Measurements from ENCODE around the gene BMP8A. TPM values are rescaled to one million over a fixed set of nuclear protein-coding genes. Genes with fewer than 3 reads are reported as not detected.
"Not testable (repeated sequence)": the region's sequence is repeated elsewhere in the genome, so short reads cannot be mapped to it uniquely, and the experiment has no call there.

The BMP8A gene
- total RNA-seq, 2 experiments from 2014 or later = not detected

GRCh38 chr1:39526466-39527189, 35.2 kb downstream of the BMP8A start:
- CTCF ChIA-PET = no interaction called here
- no peak for DNase-seq
- Mint-ChIP-seq H3K27ac (no peak overlapping the region), H3K9me3 (no peaks in the 10 kb centered on the region), H3K36me3 (peaks cover 14% of the 10 kb centered on the region), H3K4me3 (no peak overlapping the region), H3K4me1 (ENCODE audit: low read depth) (peaks cover 5% of the 10 kb centered on the region), H3K27me3 (no peaks in the 10 kb centered on the region)
- POLR2A ChIA-PET = no interaction called here
- intact Hi-C loops (cut with micrococcal nuclease) = no loop called here

GRCh38 chr1:39527190-39527579, 35.7 kb downstream of the BMP8A start:
- H3K27ac Mint-ChIP-seq; DNase-seq; H3K4me1 Mint-ChIP-seq (ENCODE audit: low read depth); intact Hi-C loops (cut with micrococcal nuclease); H3K9me3 Mint-ChIP-seq; POLR2A ChIA-PET; H3K27me3 Mint-ChIP-seq; CTCF ChIA-PET; H3K4me3 Mint-ChIP-seq: not testable (repeated sequence)
- H3K36me3 Mint-ChIP-seq = peaks cover 16% of the 10 kb centered on the region

- ChIA-PET POLR2A (interaction anchor here (0.5 kb wide), 1 partner anchor 27 kb away, joined by 3 read pairs; no protein-coding TSS in a partner anchor), CTCF (no interaction called here)
- intact Hi-C loops (cut with micrococcal nuclease) = no loop called here
- Mint-ChIP-seq H3K27ac (no peak overlapping the region), H3K27me3 (no peaks in the 10 kb centered on the region), H3K9me3 (no peaks in the 10 kb centered on the region), H3K36me3 (peaks cover 17% of the 10 kb centered on the region), H3K4me3 (no peak overlapping the region), H3K4me1 (ENCODE audit: low read depth) (peaks cover 5% of the 10 kb centered on the region)
- no peak for DNase-seq
These were observed 36.6 kb downstream of the BMP8A start for GRCh38 chr1:39528082-39528481.

- Mint-ChIP-seq H3K4me1 (ENCODE audit: low read depth) (peaks cover 5% of the 10 kb centered on the region), H3K4me3 (no peak overlapping the region), H3K27me3 (no peaks in the 10 kb centered on the region), H3K36me3 (peaks cover 18% of the 10 kb centered on the region), H3K27ac (no peak overlapping the region), H3K9me3 (no peaks in the 10 kb centered on the region)
- intact Hi-C loops (cut with micrococcal nuclease) = no loop called here
- no peak for DNase-seq
- CTCF ChIA-PET = no interaction called here
- POLR2A ChIA-PET = no interaction called here
These were observed 38.6 kb downstream of the BMP8A start for GRCh38 chr1:39529901-39530535.

GRCh38 chr1:39531526-39531925, 40.1 kb downstream of the BMP8A start:
- CTCF ChIA-PET = no interaction called here
- no peaks in the 10 kb centered on the region for H3K9me3 Mint-ChIP-seq
- no peak overlapping the region for H3K27ac Mint-ChIP-seq
- no peaks in the 10 kb centered on the region for H3K4me1 Mint-ChIP-seq (ENCODE audit: low read depth)
- no peaks in the 10 kb centered on the region for H3K27me3 Mint-ChIP-seq
- intact Hi-C loops (cut with micrococcal nuclease) = no loop called here
- DNase-seq = no peak
- H3K4me3 Mint-ChIP-seq = no peak overlapping the region
- H3K36me3 Mint-ChIP-seq = peaks cover 22% of the 10 kb centered on the region
- POLR2A ChIA-PET = no interaction called here

GRCh38 chr1:39533442-39533841, 42.0 kb downstream of the BMP8A start:
- POLR2A ChIA-PET = no interaction called here
- intact Hi-C loops (cut with micrococcal nuclease) = no loop called here
- Mint-ChIP-seq H3K4me3 (no peak overlapping the region), H3K4me1 (ENCODE audit: low read depth) (no peaks in the 10 kb centered on the region), H3K36me3 (peaks cover 16% of the 10 kb centered on the region), H3K27ac (no peak overlapping the region), H3K27me3 (no peaks in the 10 kb centered on the region), H3K9me3 (no peaks in the 10 kb centered on the region)
- no peak for DNase-seq
- CTCF ChIA-PET = interaction anchor here (0.8 kb wide), 2 partner anchors 73 to 156 kb away, joined by 4 read pairs; no protein-coding TSS in a partner anchor

GRCh38 chr1:39538531-39539251, 47.3 kb downstream of the BMP8A start:
- ChIA-PET CTCF (interaction anchor here (0.6 to 4.8 kb wide), 28 partner anchors 11 to 636 kb away, joined by 3 to 31 read pairs (median 3); no protein-coding TSS in a partner anchor), POLR2A (no interaction called here)
- DNase-seq = no peak
- no peaks in the 10 kb centered on the region for H3K27me3 Mint-ChIP-seq
- no peaks in the 10 kb centered on the region for H3K9me3 Mint-ChIP-seq
- no peaks in the 10 kb centered on the region for H3K4me1 Mint-ChIP-seq (ENCODE audit: low read depth)
- no peak overlapping the region for H3K27ac Mint-ChIP-seq
- no peak overlapping the region for H3K4me3 Mint-ChIP-seq
- peaks cover 18% of the 10 kb centered on the region for H3K36me3 Mint-ChIP-seq
- intact Hi-C loops (cut with micrococcal nuclease) = loop anchor here (2.0 kb wide), 1 partner anchor 440 kb away; no protein-coding TSS in a partner anchor

GRCh38 chr1:39539252-39539790, 47.9 kb downstream of the BMP8A start:
- H3K27me3 Mint-ChIP-seq = no peaks in the 10 kb centered on the region
- no peak overlapping the region for H3K4me3 Mint-ChIP-seq
- ChIA-PET POLR2A (no interaction called here), CTCF (interaction anchor here (0.6 to 4.8 kb wide), 26 partner anchors 11 to 636 kb away, joined by 3 to 31 read pairs (median 3); no protein-coding TSS in a partner anchor)
- H3K27ac Mint-ChIP-seq = no peak overlapping the region
- H3K36me3 Mint-ChIP-seq = peaks cover 14% of the 10 kb centered on the region
- peak; percentile 57 for DNase-seq
- H3K4me1 Mint-ChIP-seq (ENCODE audit: low read depth) = no peaks in the 10 kb centered on the region
- intact Hi-C loops (cut with micrococcal nuclease) = loop anchor here (2.0 kb wide), 1 partner anchor 441 kb away; no protein-coding TSS in a partner anchor
- no peaks in the 10 kb centered on the region for H3K9me3 Mint-ChIP-seq

- ChIA-PET POLR2A (no interaction called here), CTCF (interaction anchor here (1.2 to 4.8 kb wide), 3 partner anchors 21 to 442 kb away, joined by 3 to 31 read pairs (median 3); no protein-coding TSS in a partner anchor)
- H3K27ac Mint-ChIP-seq = no peak overlapping the region
- H3K9me3 Mint-ChIP-seq = no peaks in the 10 kb centered on the region
- no peak overlapping the region for H3K4me3 Mint-ChIP-seq
- H3K36me3 Mint-ChIP-seq = peaks cover 15% of the 10 kb centered on the region
- DNase-seq = no peak
- no peaks in the 10 kb centered on the region for H3K4me1 Mint-ChIP-seq (ENCODE audit: low read depth)
- intact Hi-C loops (cut with micrococcal nuclease) = no loop called here
- H3K27me3 Mint-ChIP-seq = no peaks in the 10 kb centered on the region
These were observed 49.1 kb downstream of the BMP8A start for GRCh38 chr1:39540504-39541031.

GRCh38 chr1:39542924-39543323, 51.5 kb downstream of the BMP8A start:
- CTCF ChIA-PET = interaction anchor here (0.9 kb wide), 1 partner anchor 444 kb away, joined by 3 read pairs; no protein-coding TSS in a partner anchor
- intact Hi-C loops (cut with micrococcal nuclease) = no loop called here
- Mint-ChIP-seq H3K27ac (no peak overlapping the region), H3K4me3 (no peak overlapping the region), H3K36me3 (peaks cover 17% of the 10 kb centered on the region), H3K27me3 (no peaks in the 10 kb centered on the region), H3K9me3 (no peaks in the 10 kb centered on the region), H3K4me1 (ENCODE audit: low read depth) (no peaks in the 10 kb centered on the region)
- POLR2A ChIA-PET = no interaction called here
- no peak for DNase-seq

GRCh38 chr1:39544327-39544726, 52.9 kb downstream of the BMP8A start:
- intact Hi-C loops (cut with micrococcal nuclease) = no loop called here
- H3K36me3 Mint-ChIP-seq = peaks cover 23% of the 10 kb centered on the region
- H3K9me3 Mint-ChIP-seq = no peaks in the 10 kb centered on the region
- ChIA-PET CTCF (no interaction called here), POLR2A (interaction anchor here (0.6 kb wide), 1 partner anchor 137 kb away, joined by 3 read pairs; no protein-coding TSS in a partner anchor)
- H3K4me1 Mint-ChIP-seq (ENCODE audit: low read depth) = no peaks in the 10 kb centered on the region
- no peak overlapping the region for H3K4me3 Mint-ChIP-seq
- no peaks in the 10 kb centered on the region for H3K27me3 Mint-ChIP-seq
- DNase-seq = no peak
- no peak overlapping the region for H3K27ac Mint-ChIP-seq

- CTCF ChIA-PET = no interaction called here
- peaks cover 20% of the 10 kb centered on the region for H3K36me3 Mint-ChIP-seq
- no peak overlapping the region for H3K27ac Mint-ChIP-seq
These were observed 54.1 kb downstream of the BMP8A start for GRCh38 chr1:39545531-39545930.

More at GRCh38 chr1:39545531-39545930, 54.1 kb downstream of the BMP8A start:
- Mint-ChIP-seq H3K4me1 (ENCODE audit: low read depth) (no peaks in the 10 kb centered on the region), H3K4me3 (no peak overlapping the region), H3K27me3 (no peaks in the 10 kb centered on the region), H3K9me3 (no peaks in the 10 kb centered on the region)
- no peak for DNase-seq
- POLR2A ChIA-PET = no interaction called here
- intact Hi-C loops (cut with micrococcal nuclease) = no loop called here

Data from activated CD4-positive, alpha-beta memory T cell treated with anti-CD3 and anti-CD28 coated beads for 36 hours (primary cell).